AG04450 (cell line): Measurements from ENCODE around the gene CAVIN2. TPM values are rescaled to one million over a fixed set of nuclear protein-coding genes. Genes with fewer than 3 reads are reported as not detected.
A peak's percentile ranks its signal among the peaks of the same experiment; 100 is the strongest.

Source experiments
- CTCF ChIA-PET: fragments of 300-600, 350-600 bp; formaldehyde crosslinking; extraction: SDS; loops from one replicate; lab custom pipeline; 2022; ENCODE audit warnings: antibody characterized with exemption, inconsistent platforms; lab: Charles Lee
- POLR2A ChIA-PET: fragments of 350-600 bp; formaldehyde crosslinking; extraction: SDS; loops from one replicate; lab custom pipeline; 2021; ENCODE audit warnings: antibody characterized with exemption, inconsistent platforms; lab: Yijun Ruan, JAX
- DNase-seq: peaks from one replicate; pipeline ENCODE4 v3.0.0-alpha.2; 2011; ENCODE audit warnings: low read depth, low spot score
- H3K27ac ChIP-seq: one replicate; pipeline ENCODE4 v1.5.1; 2012; ENCODE audit warnings: low read depth, low read length, control low read depth
- H3K27me3 ChIP-seq: one replicate; pipeline ENCODE4 v1.6.0; 2012; ENCODE audit warnings: low read length; ENCODE audit not compliant: control insufficient read depth, insufficient read depth
- H3K4me3 ChIP-seq: 2 replicates; pipeline ENCODE4 v1.5.1; 2011; ENCODE audit warnings: mild to moderate bottlenecking, low read depth, low read length, control low read depth
- H3K9me3 ChIP-seq: 2 replicates; pipeline ENCODE4 v1.5.1; 2012; ENCODE audit warnings: low read length; ENCODE audit not compliant: control insufficient read depth, insufficient read depth
- CTCF ChIP-seq: IDR thresholded peaks from 2 replicates; pipeline ENCODE4 v1.5.1; 2011; ENCODE audit warnings: low read depth, low read length, control low read depth, inconsistent platforms
- polyA plus RNA-seq: library from polyadenylated mRNA; depleted of rRNA; stranded (reverse); fragments of >200 nt; gene quantifications from 2 replicates; pipeline ENCODE4 v1.2.3, GENCODE V29; 2011

The CAVIN2 gene
- polyA plus RNA-seq, 1 experiment = 26.1 TPM

- no peak for TF ChIP-seq CTCF
- H3K27me3 ChIP-seq = no peaks in the 10 kb centered on the region
- H3K9me3 ChIP-seq = no peaks in the 10 kb centered on the region
- POLR2A ChIA-PET = no interaction called here
- peak; percentile 54 for DNase-seq
- H3K4me3 ChIP-seq = no peak overlapping the region
- CTCF ChIA-PET = no interaction called here
- H3K27ac ChIP-seq = no peak overlapping the region
Measured at GRCh38 chr2:191892391-191892790, 45.5 kb upstream of the CAVIN2 start.

- no peak overlapping the region for H3K27ac ChIP-seq
- ChIA-PET POLR2A (no interaction called here), CTCF (no interaction called here)
- H3K9me3 ChIP-seq = no peaks in the 10 kb centered on the region
- no peak for TF ChIP-seq CTCF
- no peaks in the 10 kb centered on the region for H3K27me3 ChIP-seq
- H3K4me3 ChIP-seq = no peak overlapping the region
- no peak for DNase-seq
Measured at GRCh38 chr2:191891656-191892055, 44.8 kb upstream of the CAVIN2 start.

GRCh38 chr2:191889931-191890330, 43.0 kb upstream of the CAVIN2 start:
- H3K27ac ChIP-seq = no peak overlapping the region
- CTCF ChIA-PET = no interaction called here
- no peaks in the 10 kb centered on the region for H3K9me3 ChIP-seq
- no peak for DNase-seq
- no peak for TF ChIP-seq CTCF
- POLR2A ChIA-PET = no interaction called here
- no peak overlapping the region for H3K4me3 ChIP-seq
- H3K27me3 ChIP-seq = no peaks in the 10 kb centered on the region

- POLR2A ChIA-PET = no interaction called here
- CTCF ChIA-PET = no interaction called here
- Histone ChIP-seq H3K27me3 (no peaks in the 10 kb centered on the region), H3K4me3 (no peak overlapping the region), H3K27ac (no peak overlapping the region), H3K9me3 (no peaks in the 10 kb centered on the region)
- DNase-seq = no peak
- TF ChIP-seq CTCF = no peak
Measured at GRCh38 chr2:191888400-191889166, 41.7 kb upstream of the CAVIN2 start.

GRCh38 chr2:191885650-191886049, 38.8 kb upstream of the CAVIN2 start:
- H3K4me3 ChIP-seq = no peak overlapping the region
- ChIA-PET CTCF (interaction anchor here (1.2 kb wide), 1 partner anchor 15 kb away, joined by 4 read pairs; no protein-coding TSS in a partner anchor), POLR2A (no interaction called here)
- no peak for DNase-seq
- H3K27me3 ChIP-seq = no peaks in the 10 kb centered on the region
- peaks cover 7% of the 10 kb centered on the region for H3K9me3 ChIP-seq
- no peak overlapping the region for H3K27ac ChIP-seq
- TF ChIP-seq CTCF = no peak
